Memory B cell (primary cell): Measurements from ENCODE around the gene TCERG1L.

Experiments
- ATAC-seq: fragments of 150-1000 bp; cut with Tn5 transposase; 2 replicates; pipeline ENCODE4 v1.10.0; 2021; ENCODE audit warnings: low read depth, mild to moderate bottlenecking, moderate library complexity
- DNase-seq, 2 donors: peaks; one replicate each; pipeline ENCODE4 v3.0.0; 2022; ENCODE audit warnings: low spot score in 2 of 2
- H3K27ac Mint-ChIP-seq: one replicate; pipeline ENCODE4 v1.8.0; 2022; ENCODE audit warnings: mild to moderate bottlenecking, moderate library complexity, mixed read lengths
- H3K27me3 Mint-ChIP-seq: one replicate; pipeline ENCODE4 v1.8.0; 2022; ENCODE audit warnings: mixed read lengths
- H3K36me3 Mint-ChIP-seq: one replicate; pipeline ENCODE4 v1.8.0; 2022; ENCODE audit warnings: mild to moderate bottlenecking, mixed read lengths
- H3K4me1 Mint-ChIP-seq: one replicate; pipeline ENCODE4 v1.8.0; 2022; ENCODE audit warnings: mixed read lengths
- H3K4me3 Mint-ChIP-seq: one replicate; pipeline ENCODE4 v1.8.0; 2022; ENCODE audit warnings: mild to moderate bottlenecking, moderate library complexity, mixed read lengths
- H3K9me3 Mint-ChIP-seq: one replicate; pipeline ENCODE4 v1.8.0; 2022; ENCODE audit warnings: mixed read lengths

TCERG1L gene

DNA sequence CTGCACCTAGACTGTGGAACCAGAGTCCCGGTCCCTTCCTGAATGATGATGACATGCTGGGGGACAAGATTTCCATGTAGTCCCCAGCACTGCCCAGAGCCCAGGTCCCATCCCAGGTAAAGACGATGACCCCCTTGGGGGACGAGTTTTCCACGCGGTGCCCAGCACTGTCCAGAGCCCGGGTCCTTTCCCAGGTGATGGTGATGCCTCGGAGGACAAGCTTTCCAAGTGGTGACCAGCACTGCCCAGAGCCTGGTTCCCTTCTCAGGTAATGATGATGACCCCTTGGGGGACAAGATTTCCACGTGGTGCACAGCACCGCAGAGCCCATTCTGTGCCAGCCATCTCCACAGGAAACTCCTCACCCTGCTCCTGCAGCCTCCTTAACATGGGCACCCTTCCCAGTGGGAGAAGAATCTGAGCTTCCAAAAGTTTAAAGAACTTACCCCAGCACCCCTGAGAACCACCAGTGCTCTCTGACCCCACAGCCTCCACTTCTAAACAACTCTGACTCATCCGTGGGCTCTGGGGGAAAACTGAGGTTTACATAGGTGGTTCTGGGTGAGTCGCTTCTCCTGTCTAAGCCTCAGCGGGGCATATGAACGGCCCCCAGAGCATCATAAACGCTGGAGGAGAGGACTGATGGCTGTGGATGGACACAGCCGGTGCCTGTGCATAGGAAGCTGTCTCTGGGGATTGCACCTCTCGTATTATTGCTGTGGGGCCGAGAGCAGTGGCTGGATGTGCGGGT is 233.2 kb downstream of the TCERG1L start:
- DNase-seq (no peak), ATAC-seq (no peak)
- Mint-ChIP-seq H3K27me3 (no peaks in the 10 kb centered on the region), H3K9me3 (no peaks in the 10 kb centered on the region), H3K27ac (no peak overlapping the region), H3K4me1 (no peaks in the 10 kb centered on the region), H3K4me3 (no peak overlapping the region), H3K36me3 (no peaks in the 10 kb centered on the region)

DNA sequence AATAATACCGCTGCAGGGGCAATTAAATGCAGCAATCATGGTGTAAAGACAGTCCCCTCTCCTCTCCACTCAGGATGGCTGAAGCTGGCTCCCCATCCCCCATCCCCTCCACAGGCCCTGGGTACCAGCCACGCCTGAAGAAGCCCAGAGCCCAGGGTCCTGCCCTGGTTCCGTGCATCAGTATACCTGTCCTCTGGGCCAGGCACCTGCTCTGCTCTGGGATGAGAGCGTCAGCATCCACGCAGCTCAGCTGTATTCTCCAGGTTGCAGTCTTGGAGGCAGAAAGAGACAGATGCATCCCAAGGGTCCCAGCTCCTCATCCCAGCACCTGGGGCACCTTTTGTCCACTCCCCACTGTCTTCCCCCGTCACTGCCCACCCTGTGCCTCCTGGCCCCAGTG is 233.8 kb downstream of the TCERG1L start:
- no peaks in the 10 kb centered on the region for H3K9me3 Mint-ChIP-seq
- DNase-seq (no peak), ATAC-seq (no peak)
- no peaks in the 10 kb centered on the region for H3K4me1 Mint-ChIP-seq
- H3K36me3 Mint-ChIP-seq: no peaks in the 10 kb centered on the region
- H3K27me3 Mint-ChIP-seq: no peaks in the 10 kb centered on the region
- no peak overlapping the region for H3K27ac Mint-ChIP-seq
- no peak overlapping the region for H3K4me3 Mint-ChIP-seq

DNA sequence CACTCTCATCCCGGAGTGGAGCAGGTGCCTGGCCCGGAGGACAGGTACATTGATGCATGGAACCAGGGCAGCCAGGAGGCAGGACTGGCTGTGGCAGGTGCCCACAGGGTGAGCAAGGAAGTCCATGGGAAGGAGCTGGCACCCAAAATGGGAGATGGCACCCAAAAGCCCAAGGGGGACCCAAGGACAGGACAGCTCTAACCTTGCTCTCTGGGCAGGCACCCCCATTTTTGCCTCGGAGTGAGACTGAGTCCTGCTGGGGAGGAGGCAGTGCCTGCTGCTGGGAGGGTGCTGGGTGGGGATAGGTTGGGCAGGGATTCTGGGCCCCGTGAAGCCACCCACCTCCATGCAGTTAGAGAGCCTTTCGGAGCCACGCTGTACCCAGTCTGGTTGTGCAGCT is 234.5 kb downstream of the TCERG1L start:
- no peaks in the 10 kb centered on the region for H3K36me3 Mint-ChIP-seq
- no peak overlapping the region for H3K4me3 Mint-ChIP-seq
- no peaks in the 10 kb centered on the region for H3K9me3 Mint-ChIP-seq
- no peak overlapping the region for H3K27ac Mint-ChIP-seq
- no peaks in the 10 kb centered on the region for H3K27me3 Mint-ChIP-seq
- DNase-seq (no peak), ATAC-seq (no peak)
- no peaks in the 10 kb centered on the region for H3K4me1 Mint-ChIP-seq

DNA sequence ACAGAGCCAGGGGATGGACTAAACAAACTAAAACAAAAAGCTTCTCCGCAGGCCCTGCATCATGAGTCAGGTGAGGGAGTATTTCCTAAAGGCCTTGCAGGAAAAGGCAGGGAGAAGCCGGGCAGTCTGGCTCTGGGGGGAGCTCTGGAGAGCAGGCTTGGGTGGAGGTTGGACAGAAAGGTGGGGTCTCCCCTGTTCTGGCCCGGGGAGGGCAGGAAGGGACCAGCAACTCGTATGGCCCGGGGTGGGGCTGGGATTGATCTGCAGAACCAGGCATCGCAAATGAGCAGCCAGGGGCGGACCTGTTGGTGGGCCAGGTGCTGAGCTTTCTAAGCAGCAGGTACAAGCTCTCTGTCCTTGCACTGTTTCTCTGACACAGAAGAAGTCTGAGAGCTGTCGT is 235.2 kb downstream of the TCERG1L start:
- no peak overlapping the region for H3K27ac Mint-ChIP-seq
- H3K4me1 Mint-ChIP-seq: no peaks in the 10 kb centered on the region
- H3K9me3 Mint-ChIP-seq: no peaks in the 10 kb centered on the region
- ATAC-seq (no peak), DNase-seq (no peak)
- H3K36me3 Mint-ChIP-seq: no peaks in the 10 kb centered on the region
- H3K4me3 Mint-ChIP-seq: no peak overlapping the region
- no peaks in the 10 kb centered on the region for H3K27me3 Mint-ChIP-seq

DNA sequence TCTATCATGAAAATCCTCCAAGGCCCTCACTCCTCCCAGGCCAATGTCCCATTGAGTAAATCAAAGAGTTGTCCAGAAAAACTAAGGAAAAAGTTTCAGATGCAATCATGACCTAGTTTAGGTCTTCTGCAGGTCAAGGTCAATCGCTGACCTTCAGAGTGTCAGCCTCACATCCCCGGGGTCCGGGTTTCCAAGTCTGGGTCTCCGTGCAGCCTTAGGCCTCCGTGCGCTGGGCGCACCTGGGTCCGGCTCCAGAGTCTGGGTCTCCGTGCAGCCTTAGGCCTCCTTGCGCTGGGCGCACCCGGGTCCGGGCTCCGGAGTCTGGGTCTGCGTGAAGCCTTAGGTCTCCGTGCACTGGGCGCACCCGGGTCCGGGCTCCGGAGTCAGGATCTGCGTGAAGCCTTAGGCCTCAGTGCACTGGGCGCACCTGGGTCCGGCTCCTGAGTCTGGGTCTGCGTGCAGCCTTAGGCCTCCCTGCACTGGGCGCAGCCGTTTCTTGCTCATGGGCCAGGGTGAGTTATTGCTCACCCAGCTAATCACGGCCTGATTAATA is 236.2 kb downstream of the TCERG1L start:
- Mint-ChIP-seq H3K36me3 (no peaks in the 10 kb centered on the region), H3K4me1 (no peaks in the 10 kb centered on the region), H3K27me3 (no peaks in the 10 kb centered on the region), H3K27ac (no peak overlapping the region), H3K9me3 (no peaks in the 10 kb centered on the region), H3K4me3 (no peak overlapping the region)
- ATAC-seq (no peak), DNase-seq (no peak)

DNA sequence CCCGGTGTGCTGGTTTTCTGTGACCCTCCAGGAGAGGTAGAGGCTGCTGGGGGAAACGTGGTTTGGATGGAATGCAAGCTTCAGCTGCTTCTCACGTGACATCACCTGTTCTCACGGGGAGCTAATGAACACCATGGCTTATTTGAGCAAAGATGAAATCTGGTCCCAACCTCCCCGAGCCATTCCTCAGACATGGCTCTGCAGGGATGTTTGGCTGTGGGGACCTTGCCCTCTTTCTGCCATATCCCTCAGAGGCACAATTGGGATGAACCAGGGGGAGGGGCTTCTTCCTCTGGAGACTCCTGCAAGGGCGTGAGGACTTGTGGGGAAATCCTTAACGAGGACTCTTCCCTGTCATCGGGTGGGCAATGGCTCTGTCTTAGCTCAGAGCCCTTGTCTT is 236.8 kb downstream of the TCERG1L start:
- Mint-ChIP-seq H3K36me3 (no peaks in the 10 kb centered on the region), H3K4me3 (no peak overlapping the region), H3K4me1 (no peaks in the 10 kb centered on the region), H3K9me3 (no peaks in the 10 kb centered on the region), H3K27me3 (no peaks in the 10 kb centered on the region), H3K27ac (no peak overlapping the region)
- no peak for DNase-seq
- no peak for ATAC-seq

DNA sequence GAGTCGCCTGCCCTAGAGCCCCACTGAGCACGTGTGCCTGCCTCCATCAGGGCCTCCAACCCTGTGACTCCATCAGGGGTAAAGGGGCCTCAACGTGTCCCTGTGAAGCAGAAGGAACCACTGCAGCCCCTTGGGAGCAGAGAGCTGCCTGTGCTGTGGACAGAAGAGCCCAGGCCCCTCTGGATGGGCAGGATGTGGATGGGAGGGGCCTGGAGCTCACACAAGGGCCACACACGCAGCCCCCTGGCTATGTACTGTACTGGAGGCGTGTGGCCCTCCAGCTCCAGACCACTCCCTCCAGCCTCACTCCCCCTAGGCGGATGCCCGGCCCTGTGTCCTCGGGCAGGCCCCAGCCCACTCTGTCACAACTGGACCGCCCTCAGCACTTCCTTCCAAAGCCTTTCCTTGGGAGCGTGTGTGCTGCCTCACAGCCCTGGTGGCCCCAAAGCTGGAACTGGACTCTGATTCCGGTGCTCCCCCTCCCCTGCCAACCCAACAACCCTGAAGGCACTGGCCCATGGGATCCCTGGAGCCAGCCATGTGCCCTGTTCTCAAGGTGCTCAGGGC is 238.0 kb downstream of the TCERG1L start:
- DNase-seq (no peak), ATAC-seq (no peak)
- no peaks in the 10 kb centered on the region for H3K27me3 Mint-ChIP-seq
- no peaks in the 10 kb centered on the region for H3K4me1 Mint-ChIP-seq
- no peaks in the 10 kb centered on the region for H3K36me3 Mint-ChIP-seq
- H3K4me3 Mint-ChIP-seq: no peak overlapping the region
- H3K9me3 Mint-ChIP-seq: no peaks in the 10 kb centered on the region
- no peak overlapping the region for H3K27ac Mint-ChIP-seq

DNA sequence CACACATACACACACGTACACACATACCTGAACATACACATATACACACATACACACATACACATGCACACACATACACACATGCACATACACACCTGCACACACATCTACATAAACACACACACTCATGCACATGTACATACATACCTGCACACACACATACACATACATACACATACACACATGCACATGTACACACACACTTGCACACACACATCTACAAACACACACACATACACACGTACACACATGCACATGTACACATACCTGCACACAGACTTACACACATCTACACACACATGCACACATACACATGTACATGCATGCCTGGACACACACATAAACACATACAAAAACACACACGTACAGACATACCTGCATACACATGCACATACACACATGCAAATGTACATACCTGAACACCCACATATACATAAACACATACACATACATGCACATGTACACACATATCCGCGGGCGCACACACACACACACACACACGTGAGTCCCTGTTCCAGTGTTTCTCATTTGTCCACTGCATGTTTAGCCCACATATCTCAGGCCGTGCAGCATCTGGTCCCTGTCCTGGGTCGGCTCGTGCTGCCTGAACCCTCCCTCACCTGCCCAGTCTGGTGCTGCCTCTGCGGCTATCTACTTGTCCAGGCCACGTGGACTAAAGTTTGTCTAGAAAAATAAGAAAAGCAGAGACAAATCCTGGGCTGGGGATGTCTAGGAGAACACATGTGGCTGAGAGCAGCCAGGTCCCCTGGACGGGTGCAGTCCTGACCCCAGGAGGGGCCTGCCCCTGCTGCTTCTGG is 238.7 kb downstream of the TCERG1L start:
- Mint-ChIP-seq H3K27ac (no peak overlapping the region), H3K4me3 (no peak overlapping the region), H3K4me1 (no peaks in the 10 kb centered on the region), H3K27me3 (no peaks in the 10 kb centered on the region), H3K9me3 (no peaks in the 10 kb centered on the region), H3K36me3 (no peaks in the 10 kb centered on the region)
- no peak for DNase-seq
- no peak for ATAC-seq

DNA sequence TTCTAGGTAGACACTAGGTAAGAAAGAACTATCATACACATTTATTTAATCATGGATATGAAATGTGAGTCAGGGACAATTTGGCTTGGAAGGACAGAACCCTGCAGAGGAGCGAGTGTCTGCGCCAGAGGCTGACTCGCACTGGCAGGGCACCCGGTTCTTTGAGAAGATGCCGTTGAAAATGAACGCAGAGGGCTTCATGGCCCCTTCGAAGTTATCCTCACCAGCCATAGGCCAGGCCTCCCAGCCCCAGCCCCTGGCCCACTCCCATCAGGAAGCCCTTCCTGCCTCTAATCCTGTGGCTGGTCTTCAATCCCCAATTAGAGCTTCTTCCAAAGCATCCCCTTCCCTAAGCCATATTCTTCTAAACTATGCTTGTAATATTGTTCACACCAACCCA is 239.8 kb downstream of the TCERG1L start:
- Mint-ChIP-seq H3K9me3 (no peaks in the 10 kb centered on the region), H3K4me1 (no peaks in the 10 kb centered on the region), H3K27me3 (no peaks in the 10 kb centered on the region), H3K27ac (no peak overlapping the region), H3K36me3 (no peaks in the 10 kb centered on the region), H3K4me3 (no peak overlapping the region)
- no peak for DNase-seq
- ATAC-seq: no peak

DNA sequence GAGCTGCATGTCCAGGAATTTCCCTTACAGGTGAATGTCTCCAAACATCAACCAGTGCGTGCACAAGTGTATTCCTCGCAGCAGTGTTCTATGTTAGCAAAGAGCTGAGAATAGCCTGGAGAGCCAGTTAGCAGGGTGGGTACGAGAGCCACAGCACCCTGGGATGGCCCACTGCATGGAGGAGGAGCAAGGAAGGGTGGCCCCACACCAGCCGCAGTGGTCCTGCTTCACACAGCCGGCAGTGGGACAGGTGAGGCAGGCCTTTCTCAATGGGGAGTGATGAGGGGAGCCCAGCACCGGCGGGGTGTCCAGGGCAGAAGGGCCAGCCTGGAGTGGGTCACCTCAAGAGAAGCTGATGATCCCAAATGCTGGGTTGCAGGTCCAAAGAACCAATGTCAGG is 240.7 kb downstream of the TCERG1L start:
- Mint-ChIP-seq H3K27me3 (no peaks in the 10 kb centered on the region), H3K4me1 (no peaks in the 10 kb centered on the region), H3K36me3 (no peaks in the 10 kb centered on the region), H3K4me3 (no peak overlapping the region), H3K9me3 (no peaks in the 10 kb centered on the region), H3K27ac (no peak overlapping the region)
- ATAC-seq: no peak
- no peak for DNase-seq

DNA sequence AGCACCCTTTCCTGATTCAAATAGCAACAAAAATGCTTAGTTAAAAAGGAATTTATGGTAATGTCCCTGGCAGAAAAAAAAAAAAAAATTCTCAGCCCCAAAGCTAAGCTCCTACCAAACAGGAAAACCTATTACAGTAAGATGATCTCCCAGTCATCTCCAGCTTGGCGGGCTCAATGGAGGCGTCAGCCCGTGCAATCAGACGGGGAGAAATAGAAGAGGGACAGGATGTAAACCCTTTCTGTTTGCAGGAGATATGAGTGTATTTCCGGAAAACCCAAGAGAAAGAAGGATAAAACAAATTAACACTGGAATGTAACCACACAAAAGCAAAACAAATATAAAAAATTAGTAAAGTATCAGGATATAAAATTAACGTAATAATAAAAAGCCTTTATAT is 242.8 kb downstream of the TCERG1L start:
- no peak overlapping the region for H3K4me3 Mint-ChIP-seq
- no peaks in the 10 kb centered on the region for H3K36me3 Mint-ChIP-seq
- H3K4me1 Mint-ChIP-seq: no peaks in the 10 kb centered on the region
- DNase-seq (no peak), ATAC-seq (no peak)
- H3K9me3 Mint-ChIP-seq: no peaks in the 10 kb centered on the region
- no peaks in the 10 kb centered on the region for H3K27me3 Mint-ChIP-seq
- no peak overlapping the region for H3K27ac Mint-ChIP-seq

DNA sequence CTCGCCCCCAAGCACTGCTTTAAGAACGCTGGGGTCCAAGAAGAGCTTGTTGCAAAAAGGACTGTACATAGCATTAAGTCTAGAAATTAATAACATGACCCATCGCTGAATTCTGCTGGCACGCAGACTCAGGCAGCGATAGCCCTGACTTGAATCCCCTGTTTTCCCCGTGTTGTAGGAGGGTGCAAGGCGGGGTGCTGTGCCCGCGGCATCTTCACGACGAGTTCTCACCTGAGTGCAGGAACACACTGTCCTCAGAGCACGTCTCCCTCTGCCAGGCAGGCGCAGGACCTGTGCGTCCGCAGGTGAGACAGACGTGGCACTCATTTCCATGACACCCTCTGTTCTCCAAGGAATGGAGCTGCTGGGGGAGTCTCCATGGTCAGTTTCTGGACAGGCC is 243.2 kb downstream of the TCERG1L start:
- H3K36me3 Mint-ChIP-seq: no peaks in the 10 kb centered on the region
- no peak for DNase-seq
- H3K9me3 Mint-ChIP-seq: no peaks in the 10 kb centered on the region
- no peak for ATAC-seq
- no peak overlapping the region for H3K27ac Mint-ChIP-seq
- no peaks in the 10 kb centered on the region for H3K4me1 Mint-ChIP-seq
- H3K27me3 Mint-ChIP-seq: no peaks in the 10 kb centered on the region
- no peak overlapping the region for H3K4me3 Mint-ChIP-seq

DNA sequence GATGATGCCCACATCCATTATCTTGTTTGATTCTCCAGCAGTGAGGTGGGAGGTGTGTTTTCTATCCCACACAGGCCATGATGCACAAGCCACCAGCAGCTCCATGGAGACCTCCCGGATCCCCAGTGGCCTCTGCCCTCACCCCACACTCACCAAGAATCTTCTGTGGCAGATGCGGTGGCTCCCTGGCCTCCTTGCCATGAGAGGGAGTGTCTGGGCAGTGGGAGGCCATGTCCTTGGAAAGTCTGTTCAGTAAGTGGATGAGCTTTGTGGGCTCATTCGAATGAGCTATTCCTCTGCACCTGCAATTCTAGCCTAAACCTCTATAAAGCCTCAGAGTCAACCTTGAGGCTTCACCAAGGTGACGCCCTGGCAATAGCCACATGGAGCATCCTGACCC is 243.8 kb downstream of the TCERG1L start:
- Mint-ChIP-seq H3K36me3 (no peaks in the 10 kb centered on the region), H3K9me3 (no peaks in the 10 kb centered on the region), H3K27ac (no peak overlapping the region), H3K4me1 (no peaks in the 10 kb centered on the region), H3K27me3 (no peaks in the 10 kb centered on the region), H3K4me3 (no peak overlapping the region)
- ATAC-seq (no peak), DNase-seq (no peak)

DNA sequence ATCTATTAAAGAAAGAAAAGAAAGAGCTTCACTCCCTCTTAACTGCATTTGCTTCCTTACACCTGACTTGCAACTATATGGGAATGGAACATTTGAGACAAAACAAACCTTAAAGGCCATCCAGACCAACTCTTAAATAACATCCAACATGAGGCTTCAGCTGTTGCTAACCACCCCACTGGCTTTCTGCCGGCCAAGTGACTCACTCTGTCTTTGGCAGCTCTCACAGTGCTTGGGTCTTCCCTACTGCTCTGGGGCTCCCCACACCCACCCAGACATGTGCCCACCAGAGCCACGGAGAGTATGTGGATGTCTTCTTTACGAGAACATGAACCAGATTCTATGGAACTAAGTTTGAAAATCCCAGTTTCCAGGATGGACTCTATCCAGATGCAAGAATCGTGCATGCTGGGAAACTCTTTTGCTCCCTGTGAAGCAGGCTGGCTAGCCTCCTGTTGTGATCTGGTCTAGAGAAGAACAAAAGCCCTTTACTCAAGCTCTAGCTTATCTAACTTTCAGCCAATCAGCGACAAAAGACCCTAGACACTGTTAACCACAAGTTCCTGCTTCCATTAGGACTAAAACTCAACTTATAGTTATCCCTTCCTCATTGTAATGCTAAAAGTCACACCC is 245.7 kb downstream of the TCERG1L start:
- no peak for DNase-seq
- no peak for ATAC-seq
- no peaks in the 10 kb centered on the region for H3K36me3 Mint-ChIP-seq
- no peak overlapping the region for H3K27ac Mint-ChIP-seq
- no peaks in the 10 kb centered on the region for H3K4me1 Mint-ChIP-seq
- H3K27me3 Mint-ChIP-seq: no peaks in the 10 kb centered on the region
- H3K4me3 Mint-ChIP-seq: no peak overlapping the region
- H3K9me3 Mint-ChIP-seq: no peaks in the 10 kb centered on the region
